GM12878 (cell line): ENCODE measurements around the gene OSBPL5. TPM values are rescaled to one million over a fixed set of nuclear protein-coding genes. Genes with fewer than 3 reads are reported as not detected.

Experiments
- ATAC-seq: fragments of 200-7000 bp; cut with Tn5 transposase; 3 replicates; pipeline ENCODE4 v1.9.1; 2020; ENCODE audit warnings: mild to moderate bottlenecking, moderate library complexity
- BruUV-seq: library from RNA; stranded (reverse); fragments of 400-500 nt; replicated peaks from 2 replicates; lab custom pipeline; 2021; lab: Mats Ljungman, UMichigan
- CTCF ChIA-PET: fragments of 300-600 bp; sonication (Branson Sonifier 250); formaldehyde crosslinking; extraction: SDS; loops from one replicate; lab custom pipeline; 2021; ENCODE audit warnings: inconsistent platforms; lab: Yijun Ruan, JAX
- POLR2A ChIA-PET: fragments of 350-600 bp; formaldehyde crosslinking; extraction: SDS; loops from one replicate; lab custom pipeline; 2021; ENCODE audit warnings: inconsistent platforms; lab: Charles Lee
- RAD21 ChIA-PET: fragments of 300-600 bp; sonication (Branson Sonifier 250); formaldehyde crosslinking; loops from one replicate; lab custom pipeline; 2023; ENCODE audit warnings: antibody characterized with exemption; ENCODE audit not compliant: unreplicated experiment; lab: Charles Lee
- SMC1A ChIA-PET: fragments of 300-600 bp; sonication (Branson Sonifier 250); formaldehyde crosslinking; loops from one replicate; lab custom pipeline; 2023; ENCODE audit not compliant: unreplicated experiment, uncharacterized antibody; lab: Charles Lee
- DNase-seq: peaks from one replicate; pipeline ENCODE4 v3.0.0-alpha.2; 2011; ENCODE audit warnings: low read depth, low spot score
- FAIRE-seq: peaks from 3 replicates; lab custom pipeline; 2011; peaks lifted over from hg19 to GRCh38; lab: Jason Lieb, UNC
- H2AFZ ChIP-seq: 2 replicates; pipeline ENCODE4 v1.6.0; 2011; ENCODE audit warnings: low read depth, low read length, control low read depth; ENCODE audit not compliant: control insufficient read depth
- H3K27ac ChIP-seq: 2 replicates; pipeline ENCODE4 v1.5.1; 2011; ENCODE audit warnings: control low read depth; ENCODE audit not compliant: control insufficient read depth, insufficient read depth
- H3K27me3 ChIP-seq, 2 experiments: replicated peaks in 1 of 2; 2 replicates each; pipeline versions ENCODE4 v1.6.0 to v1.6.1; 2011; ENCODE audit warnings: low read length in 1 of 2; ENCODE audit not compliant: control insufficient read depth in 2 of 2, insufficient read depth in 2 of 2
- H3K36me3 ChIP-seq, 2 experiments: 2 replicates each; pipeline ENCODE4 v1.5.1; 2011; ENCODE audit warnings: low read length in 1 of 2; ENCODE audit not compliant: control insufficient read depth in 2 of 2, insufficient read depth in 2 of 2
- H3K4me1 ChIP-seq: 2 replicates; pipeline ENCODE4 v1.6.1; 2011; ENCODE audit warnings: mild to moderate bottlenecking, low read length, moderate library complexity, mixed read lengths; ENCODE audit not compliant: control insufficient read depth, insufficient read depth
- H3K4me2 ChIP-seq: 2 replicates; pipeline ENCODE4 v1.6.0; 2011; ENCODE audit warnings: control low read depth; ENCODE audit not compliant: control insufficient read depth, insufficient read depth
- H3K4me3 ChIP-seq: fragments of 200-600 bp; sonication (generic); 2 replicates; pipeline ENCODE4 v1.5.1; 2016
- H3K79me2 ChIP-seq: 2 replicates; pipeline ENCODE4 v1.6.0; 2011; ENCODE audit warnings: low read length; ENCODE audit not compliant: control insufficient read depth, insufficient read depth
- H3K9ac ChIP-seq: 2 replicates; pipeline ENCODE4 v1.8.0; 2011; ENCODE audit warnings: low read length, control low read depth, mixed read lengths; ENCODE audit not compliant: control insufficient read depth, insufficient read depth
- H3K9me3 ChIP-seq: replicated peaks from 3 replicates; pipeline ENCODE4 v1.5.1; 2011; ENCODE audit warnings: mild to moderate bottlenecking, low read length; ENCODE audit not compliant: control insufficient read depth, insufficient read depth
- H4K20me1 ChIP-seq: 2 replicates; pipeline ENCODE4 v1.6.0; 2011; ENCODE audit not compliant: control insufficient read depth, insufficient read depth
- CBX3 ChIP-seq: fragments of 200-600 bp; sonication (generic); IDR thresholded peaks from 2 replicates; pipeline ENCODE4 v1.6.1; 2016; ENCODE audit warnings: low read depth, borderline replicate concordance
- CHD1 ChIP-seq: IDR thresholded peaks from 2 replicates; pipeline ENCODE4 v1.6.1; 2012; ENCODE audit warnings: low read depth, low read length, improper control_type of control experiment
- CHD2 ChIP-seq: IDR thresholded peaks from 2 replicates; pipeline ENCODE4 v1.6.1; 2011; ENCODE audit warnings: low read depth, low read length, improper control_type of control experiment, borderline replicate concordance
- ESRRA ChIP-seq: IDR thresholded peaks from 2 replicates; pipeline ENCODE4 v1.6.1; 2012; ENCODE audit warnings: mild to moderate bottlenecking, low read length, improper control_type of control experiment
- FOS ChIP-seq: IDR thresholded peaks from 3 replicates; pipeline ENCODE4 v1.6.1; 2011; ENCODE audit warnings: borderline replicate concordance; ENCODE audit not compliant: insufficient read length; ENCODE audit errors: extremely low read depth
- KDM1A ChIP-seq: fragments of 200-600 bp; sonication (generic); IDR thresholded peaks from 2 replicates; pipeline ENCODE4 v1.6.1; 2016; ENCODE audit warnings: borderline replicate concordance
- NFXL1 ChIP-seq: fragments of 450-650 bp; IDR thresholded peaks from 2 replicates; pipeline ENCODE4 v1.6.1; 2017; ENCODE audit warnings: antibody characterized with exemption, mild to moderate bottlenecking, borderline replicate concordance
- RAD51 ChIP-seq: fragments of 450-650 bp; IDR thresholded peaks from 2 replicates; pipeline ENCODE4 v1.6.1; 2016; ENCODE audit warnings: moderate library complexity, mild to moderate bottlenecking, inconsistent platforms
- SREBF2 ChIP-seq: IDR thresholded peaks from 2 replicates; pipeline ENCODE4 v1.6.1; 2012; ENCODE audit warnings: mild to moderate bottlenecking, low read length
- SUZ12 ChIP-seq: fragments of 200-600 bp; sonication (generic); IDR thresholded peaks from one replicate; pipeline ENCODE4 v1.6.1; 2018; ENCODE audit warnings: antibody characterized with exemption, mild to moderate bottlenecking; ENCODE audit not compliant: unreplicated experiment
- TCF12 ChIP-seq: IDR thresholded peaks from 2 replicates; pipeline ENCODE4 v1.6.1; 2011; ENCODE audit warnings: low read depth, mild to moderate bottlenecking, low read length
- WGBS: methylation state at CpG from one replicate; pipeline ENCODE4 v1.1.6; 2016; ENCODE audit warnings: low lambda C conversion rate; ENCODE audit not compliant: insufficient replicate concordance, insufficient coverage; ENCODE audit errors: missing lambda C conversion rate; 5-methylcytosine and 5-hydroxymethylcytosine counted together
- in situ Hi-C: fragments of 300-500 bp; cut with MboI; formaldehyde crosslinking; loops from 9 replicates; pipeline ENCODE4 v1.14.3; 2018; ENCODE audit warnings: mixed read lengths
- intact Hi-C: fragments of 100-400 bp; cut with micrococcal nuclease; formaldehyde crosslinking; loops from one replicate; pipeline ENCODE4 v1.14.2; 2022; ENCODE audit not compliant: unreplicated experiment
- polyA plus RNA-seq, 11 experiments: library from polyadenylated mRNA; depleted of rRNA in 4 of 11; unstranded in 6 of 11; stranded (reverse) in 5 of 11; fragments of >200 nt; fragmentation: Nextera tagmentation in 4 of 11; fragmentation: Illumina TruSeq in 1 of 11; extraction: Ambion mirVana in 4 of 11; extraction: Trizol in 1 of 11; gene quantifications; 1 replicate in 1 of 11; 2 replicates in 10 of 11; pipeline versions ENCODE4 v1.2.1 to v1.2.3, GENCODE V29; 2011 to 2016; ENCODE audit warnings: inconsistent platforms in 2 of 11, missing spikeins in 2 of 11, low read depth in 1 of 11
- total RNA-seq, 4 experiments: library from RNA; depleted of rRNA in 3 of 4; stranded (reverse); fragments of >200 nt in 3 of 4; fragmentation: Illumina TruSeq in 1 of 4; extraction: Trizol in 1 of 4; gene quantifications; 2 replicates each; pipeline versions ENCODE4 v1.2.1 to v1.2.3, GENCODE V29; 2013 to 2021
- TF ChIP-seq, protein P1 (sequence below): fragments of 450-650 bp; IDR thresholded peaks from 2 replicates; pipeline ENCODE4 v1.6.1; 2017; ENCODE audit warnings: borderline replicate concordance
- TF ChIP-seq, protein P2 (sequence below): fragments of 450-650 bp; IDR thresholded peaks from 2 replicates; pipeline ENCODE4 v1.6.1; 2017; ENCODE audit warnings: antibody characterized with exemption, mild to moderate bottlenecking, moderate library complexity

Gene OSBPL5
- total and polyA plus RNA-seq, 10 of the 15 experiments (the other 5 are each of a cell fraction or from before 2014, with no cell fraction given) = not detected

- no TSS peak for BruUV-seq
- ATAC-seq = no peak
- SMC1A ChIA-PET = no interaction called here
- Histone ChIP-seq H3K4me2 (no peak overlapping the region), H4K20me1 (no peaks in the 10 kb centered on the region), H2AFZ (no peak overlapping the region), H3K9ac (no peak overlapping the region), H3K4me1 (no peaks in the 10 kb centered on the region), H3K27ac (no peak overlapping the region), H3K4me3 (no peak overlapping the region), H3K79me2 (no peaks in the 10 kb centered on the region), H3K27me3 (no peaks in the 10 kb centered on the region), H3K9me3 (no peaks in the 10 kb centered on the region), H3K36me3 (no peaks in the 10 kb centered on the region)
- no peak for DNase-seq
- in situ Hi-C loops = no loop called here
- no peak for TF ChIP-seq RAD51
- TF ChIP-seq CHD1 = no peak
- TF ChIP-seq CHD2 = no peak
- no peak for TF ChIP-seq FOS
- no peak for TF ChIP-seq SUZ12
- 31% methylated on average over 7 of the region's 9 CpGs for WGBS
- RAD21 ChIA-PET = interaction anchor here (0.8 kb wide), 1 partner anchor 49 kb away, joined by 3 read pairs; no protein-coding TSS in a partner anchor
- POLR2A ChIA-PET = interaction anchor here (0.6 kb wide), 1 partner anchor 807 kb away, joined by 3 read pairs; no protein-coding TSS in a partner anchor
- intact Hi-C loops = no loop called here
- FAIRE-seq = no peak
- CTCF ChIA-PET = interaction anchor here (1.8 kb wide), 1 partner anchor 37 kb away, joined by 5 read pairs; no protein-coding TSS in a partner anchor
Measured at GRCh38 chr11:3086671-3087150, 78.4 kb downstream of the OSBPL5 start.

DNA sequence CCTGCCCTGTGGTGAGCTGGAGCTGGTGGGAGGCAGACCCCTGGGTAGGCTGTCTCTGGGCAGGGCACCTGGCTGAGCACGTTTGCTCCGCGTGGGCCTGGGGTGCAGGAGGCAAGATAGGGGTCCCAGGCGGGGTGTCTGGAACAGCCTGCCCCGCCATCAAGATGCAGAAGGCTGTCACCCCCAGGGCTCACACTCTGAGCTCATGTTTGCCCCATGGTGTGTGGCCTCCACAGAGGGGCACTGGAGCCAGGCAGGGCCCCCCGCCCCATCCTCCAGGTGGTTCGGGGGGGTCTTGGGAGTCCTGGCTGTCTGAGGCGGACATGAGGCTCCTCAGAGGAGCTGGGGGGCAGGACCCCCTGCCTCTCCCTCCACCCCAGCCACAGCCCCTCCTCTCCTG lies 79.0 kb downstream of the OSBPL5 start:
- Histone ChIP-seq H3K9me3 (no peaks in the 10 kb centered on the region), H3K4me1 (no peaks in the 10 kb centered on the region), H3K4me3 (no peak overlapping the region), H4K20me1 (no peaks in the 10 kb centered on the region), H3K9ac (no peak overlapping the region), H3K36me3 (no peaks in the 10 kb centered on the region), H2AFZ (no peak overlapping the region), H3K79me2 (no peaks in the 10 kb centered on the region), H3K27me3 (no peaks in the 10 kb centered on the region), H3K4me2 (no peak overlapping the region), H3K27ac (no peak overlapping the region)
- SMC1A ChIA-PET = interaction anchor here (1.8 kb wide), 1 partner anchor 97 kb away, joined by 6 read pairs; no protein-coding TSS in a partner anchor
- RAD21 ChIA-PET = interaction anchor here (1.6 kb wide), 1 partner anchor 37 kb away, joined by 6 read pairs; no protein-coding TSS in a partner anchor
- no TSS peak for BruUV-seq
- ATAC-seq = no peak
- in situ Hi-C loops = no loop called here
- DNase-seq = no peak
- 55% methylated on average over 8 of the region's 8 CpGs for WGBS
- CTCF ChIA-PET = interaction anchor here (1.8 kb wide), 1 partner anchor 36 kb away, joined by 5 read pairs; no protein-coding TSS in a partner anchor
- POLR2A ChIA-PET = no interaction called here
- intact Hi-C loops = no loop called here
- FAIRE-seq = no peak
- no peak for TF ChIP-seq KDM1A
- TF ChIP-seq, protein P1, sequence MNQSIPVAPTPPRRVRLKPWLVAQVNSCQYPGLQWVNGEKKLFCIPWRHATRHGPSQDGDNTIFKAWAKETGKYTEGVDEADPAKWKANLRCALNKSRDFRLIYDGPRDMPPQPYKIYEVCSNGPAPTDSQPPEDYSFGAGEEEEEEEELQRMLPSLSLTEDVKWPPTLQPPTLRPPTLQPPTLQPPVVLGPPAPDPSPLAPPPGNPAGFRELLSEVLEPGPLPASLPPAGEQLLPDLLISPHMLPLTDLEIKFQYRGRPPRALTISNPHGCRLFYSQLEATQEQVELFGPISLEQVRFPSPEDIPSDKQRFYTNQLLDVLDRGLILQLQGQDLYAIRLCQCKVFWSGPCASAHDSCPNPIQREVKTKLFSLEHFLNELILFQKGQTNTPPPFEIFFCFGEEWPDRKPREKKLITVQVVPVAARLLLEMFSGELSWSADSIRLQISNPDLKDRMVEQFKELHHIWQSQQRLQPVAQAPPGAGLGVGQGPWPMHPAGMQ = no peak
- TF ChIP-seq CBX3 = no peak
- no peak for TF ChIP-seq NFXL1
- TF ChIP-seq SREBF2 = no peak
- no peak for TF ChIP-seq TCF12
- TF ChIP-seq, protein P2, sequence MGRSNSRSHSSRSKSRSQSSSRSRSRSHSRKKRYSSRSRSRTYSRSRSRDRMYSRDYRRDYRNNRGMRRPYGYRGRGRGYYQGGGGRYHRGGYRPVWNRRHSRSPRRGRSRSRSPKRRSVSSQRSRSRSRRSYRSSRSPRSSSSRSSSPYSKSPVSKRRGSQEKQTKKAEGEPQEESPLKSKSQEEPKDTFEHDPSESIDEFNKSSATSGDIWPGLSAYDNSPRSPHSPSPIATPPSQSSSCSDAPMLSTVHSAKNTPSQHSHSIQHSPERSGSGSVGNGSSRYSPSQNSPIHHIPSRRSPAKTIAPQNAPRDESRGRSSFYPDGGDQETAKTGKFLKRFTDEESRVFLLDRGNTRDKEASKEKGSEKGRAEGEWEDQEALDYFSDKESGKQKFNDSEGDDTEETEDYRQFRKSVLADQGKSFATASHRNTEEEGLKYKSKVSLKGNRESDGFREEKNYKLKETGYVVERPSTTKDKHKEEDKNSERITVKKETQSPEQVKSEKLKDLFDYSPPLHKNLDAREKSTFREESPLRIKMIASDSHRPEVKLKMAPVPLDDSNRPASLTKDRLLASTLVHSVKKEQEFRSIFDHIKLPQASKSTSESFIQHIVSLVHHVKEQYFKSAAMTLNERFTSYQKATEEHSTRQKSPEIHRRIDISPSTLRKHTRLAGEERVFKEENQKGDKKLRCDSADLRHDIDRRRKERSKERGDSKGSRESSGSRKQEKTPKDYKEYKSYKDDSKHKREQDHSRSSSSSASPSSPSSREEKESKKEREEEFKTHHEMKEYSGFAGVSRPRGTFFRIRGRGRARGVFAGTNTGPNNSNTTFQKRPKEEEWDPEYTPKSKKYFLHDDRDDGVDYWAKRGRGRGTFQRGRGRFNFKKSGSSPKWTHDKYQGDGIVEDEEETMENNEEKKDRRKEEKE = no peak
- TF ChIP-seq ESRRA = no peak
